Fibroblast of pulmonary artery (primary cell): Measurements from ENCODE around the gene CLPSL2.

Experiments used
- DNase-seq: peaks from one replicate; pipeline ENCODE4 v3.0.0-alpha.2; 2010; ENCODE audit warnings: low read depth
- H3K4me3 ChIP-seq: replicated peaks from 2 replicates; pipeline ENCODE4 v1.5.1; 2011; ENCODE audit warnings: low read depth, mild to moderate bottlenecking, control low read depth, low read length, moderate library complexity
- CTCF ChIP-seq: IDR thresholded peaks from 2 replicates; pipeline ENCODE4 v1.5.1; 2011; ENCODE audit warnings: mild to moderate bottlenecking, control low read depth, low read length, inconsistent platforms; ENCODE audit errors: missing control alignments

CLPSL2 gene

GRCh38 chr6:35778437-35778836 lies 2.0 kb downstream of the CLPSL2 start:
- no peak for TF ChIP-seq CTCF
- H3K4me3 ChIP-seq: no peak overlapping the region
- no peak for DNase-seq

- DNase-seq: no peak
- no peak within 1 kb of the TSS for H3K4me3 ChIP-seq
- TF ChIP-seq CTCF: no peak
Measured at GRCh38 chr6:35780719-35781118, 4.3 kb downstream of the CLPSL2 start, which contains the start of gene CLPSL1. CLPSL1 (plus strand) TSS chr6:35781019; CDS start chr6:35781111, 92 bp downstream.

GRCh38 chr6:35781290-35781689 lies 4.9 kb downstream of the CLPSL2 start:
- no peak overlapping the region for H3K4me3 ChIP-seq
- DNase-seq: no peak
- no peak for TF ChIP-seq CTCF

GRCh38 chr6:35782424-35782823 lies 6.0 kb downstream of the CLPSL2 start:
- H3K4me3 ChIP-seq: no peak overlapping the region
- no peak for DNase-seq
- TF ChIP-seq CTCF: no peak

GRCh38 chr6:35784200-35784599 lies 7.8 kb downstream of the CLPSL2 start:
- no peak for TF ChIP-seq CTCF
- no peak overlapping the region for H3K4me3 ChIP-seq
- DNase-seq: no peak

- DNase-seq: no peak
- TF ChIP-seq CTCF: no peak
- no peak overlapping the region for H3K4me3 ChIP-seq
Measured at GRCh38 chr6:35786272-35786671, 9.9 kb downstream of the CLPSL2 start.

- H3K4me3 ChIP-seq: no peak overlapping the region
- TF ChIP-seq CTCF: no peak
- no peak for DNase-seq
Measured at GRCh38 chr6:35786810-35787209, 10.4 kb downstream of the CLPSL2 start.
